ENCODE data around the gene OR52H1.

The OR52H1 gene

GRCh38 chr11:5531053-5531831 is 17.1 kb downstream of the OR52H1 start:
- no peak for DNase-seq

- no peak for DNase-seq
Measured at GRCh38 chr11:5528495-5528894, 19.8 kb downstream of the OR52H1 start.

- DNase-seq = no peak
Measured at GRCh38 chr11:5527716-5528115, 20.6 kb downstream of the OR52H1 start.

- no peak for DNase-seq
Measured at GRCh38 chr11:5524756-5525155, 23.6 kb downstream of the OR52H1 start.

GRCh38 chr11:5522308-5522707 is 26.0 kb downstream of the OR52H1 start:
- no peak for DNase-seq

GRCh38 chr11:5521540-5521939 is 26.8 kb downstream of the OR52H1 start:
- DNase-seq = no peak

- no peak for DNase-seq
Measured at GRCh38 chr11:5516599-5516998, 31.7 kb downstream of the OR52H1 start, which contains the start of gene UBQLNL. Gene UBQLNL, minus strand, starts transcription at chr11:5516699. Its CDS starts 258 bp downstream, at chr11:5516441.

GRCh38 chr11:5514841-5515240 is 33.5 kb downstream of the OR52H1 start:
- no peak for DNase-seq

- DNase-seq = no peak
Measured at GRCh38 chr11:5509803-5510202, 38.5 kb downstream of the OR52H1 start, which contains the start of gene UBQLN3. Gene UBQLN3, minus strand, starts transcription at chr11:5509957. Its CDS starts 399 bp downstream, at chr11:5509558.

- DNase-seq = no peak
Measured at GRCh38 chr11:5508605-5509004, 39.7 kb downstream of the OR52H1 start.

- DNase-seq = no peak
Measured at GRCh38 chr11:5507933-5508305, 40.4 kb downstream of the OR52H1 start.

GRCh38 chr11:5507177-5507932 is 41.0 kb downstream of the OR52H1 start:
- no peak for DNase-seq

- no peak for DNase-seq
Measured at GRCh38 chr11:5505363-5506048, 42.8 kb downstream of the OR52H1 start.

GRCh38 chr11:5504403-5504921 is 43.9 kb downstream of the OR52H1 start:
- DNase-seq = no peak

GRCh38 chr11:5500393-5500801 is 47.9 kb downstream of the OR52H1 start:
- no peak for DNase-seq

- DNase-seq = no peak
Measured at GRCh38 chr11:5499671-5500070, 48.7 kb downstream of the OR52H1 start.

Measured in activated naive CD4-positive, alpha-beta T cell treated with Interleukin-2 at 50 U/mL for 16 hours (primary cell).